GM12878 (cell line): ENCODE results near the gene CTNNA3. TPM values are rescaled to one million over a fixed set of nuclear protein-coding genes. Genes with fewer than 3 reads are reported as not detected.

Source experiments
- ATAC-seq: fragments of 200-7000 bp; cut with Tn5 transposase; 3 replicates; pipeline ENCODE4 v1.9.1; 2020; ENCODE audit warnings: mild to moderate bottlenecking, moderate library complexity
- BruUV-seq: library from RNA; stranded (reverse); fragments of 400-500 nt; replicated peaks from 2 replicates; lab custom pipeline; 2021; lab: Mats Ljungman, UMichigan
- CTCF ChIA-PET: fragments of 300-600 bp; sonication (Branson Sonifier 250); formaldehyde crosslinking; extraction: SDS; loops from one replicate; lab custom pipeline; 2021; ENCODE audit warnings: inconsistent platforms; lab: Yijun Ruan, JAX
- POLR2A ChIA-PET: fragments of 350-600 bp; formaldehyde crosslinking; extraction: SDS; loops from one replicate; lab custom pipeline; 2021; ENCODE audit warnings: inconsistent platforms; lab: Charles Lee
- RAD21 ChIA-PET: fragments of 300-600 bp; sonication (Branson Sonifier 250); formaldehyde crosslinking; loops from one replicate; lab custom pipeline; 2023; ENCODE audit warnings: antibody characterized with exemption; ENCODE audit not compliant: unreplicated experiment; lab: Charles Lee
- SMC1A ChIA-PET: fragments of 300-600 bp; sonication (Branson Sonifier 250); formaldehyde crosslinking; loops from one replicate; lab custom pipeline; 2023; ENCODE audit not compliant: unreplicated experiment, uncharacterized antibody; lab: Charles Lee
- DNase-seq: peaks from one replicate; pipeline ENCODE4 v3.0.0-alpha.2; 2011; ENCODE audit warnings: low read depth, low spot score
- FAIRE-seq: peaks from 3 replicates; lab custom pipeline; 2011; peaks lifted over from hg19 to GRCh38; lab: Jason Lieb, UNC
- H2AFZ ChIP-seq: 2 replicates; pipeline ENCODE4 v1.6.0; 2011; ENCODE audit warnings: low read depth, low read length, control low read depth; ENCODE audit not compliant: control insufficient read depth
- H3K27ac ChIP-seq: 2 replicates; pipeline ENCODE4 v1.5.1; 2011; ENCODE audit warnings: control low read depth; ENCODE audit not compliant: control insufficient read depth, insufficient read depth
- H3K27me3 ChIP-seq, 2 experiments: replicated peaks in 1 of 2; 2 replicates each; pipeline versions ENCODE4 v1.6.0 to v1.6.1; 2011; ENCODE audit warnings: low read length in 1 of 2; ENCODE audit not compliant: control insufficient read depth in 2 of 2, insufficient read depth in 2 of 2
- H3K36me3 ChIP-seq, 2 experiments: 2 replicates each; pipeline ENCODE4 v1.5.1; 2011; ENCODE audit warnings: low read length in 1 of 2; ENCODE audit not compliant: control insufficient read depth in 2 of 2, insufficient read depth in 2 of 2
- H3K4me1 ChIP-seq: 2 replicates; pipeline ENCODE4 v1.6.1; 2011; ENCODE audit warnings: mild to moderate bottlenecking, low read length, moderate library complexity, mixed read lengths; ENCODE audit not compliant: control insufficient read depth, insufficient read depth
- H3K4me2 ChIP-seq: 2 replicates; pipeline ENCODE4 v1.6.0; 2011; ENCODE audit warnings: control low read depth; ENCODE audit not compliant: control insufficient read depth, insufficient read depth
- H3K4me3 ChIP-seq: fragments of 200-600 bp; sonication (generic); 2 replicates; pipeline ENCODE4 v1.5.1; 2016
- H3K79me2 ChIP-seq: 2 replicates; pipeline ENCODE4 v1.6.0; 2011; ENCODE audit warnings: low read length; ENCODE audit not compliant: control insufficient read depth, insufficient read depth
- H3K9ac ChIP-seq: 2 replicates; pipeline ENCODE4 v1.8.0; 2011; ENCODE audit warnings: low read length, control low read depth, mixed read lengths; ENCODE audit not compliant: control insufficient read depth, insufficient read depth
- H3K9me3 ChIP-seq: replicated peaks from 3 replicates; pipeline ENCODE4 v1.5.1; 2011; ENCODE audit warnings: mild to moderate bottlenecking, low read length; ENCODE audit not compliant: control insufficient read depth, insufficient read depth
- H4K20me1 ChIP-seq: 2 replicates; pipeline ENCODE4 v1.6.0; 2011; ENCODE audit not compliant: control insufficient read depth, insufficient read depth
- CBX3 ChIP-seq: fragments of 200-600 bp; sonication (generic); IDR thresholded peaks from 2 replicates; pipeline ENCODE4 v1.6.1; 2016; ENCODE audit warnings: low read depth, borderline replicate concordance
- CHD2 ChIP-seq: IDR thresholded peaks from 2 replicates; pipeline ENCODE4 v1.6.1; 2011; ENCODE audit warnings: low read depth, low read length, improper control_type of control experiment, borderline replicate concordance
- EED ChIP-seq: sonication (generic); IDR thresholded peaks from 2 replicates; pipeline ENCODE4 v1.6.1; 2016; ENCODE audit warnings: antibody characterized with exemption, low read depth
- ETV6 ChIP-seq, 2 experiments: fragments of 450-650 bp in 1 of 2; IDR thresholded peaks in 1 of 2; conservative IDR thresholded peaks in 1 of 2; 2 replicates each; pipeline ENCODE4 v1.6.1; 2014; ENCODE audit warnings: antibody characterized with exemption in 1 of 2, borderline replicate concordance in 1 of 2, low read depth in 1 of 2, mild to moderate bottlenecking in 1 of 2, moderate library complexity in 1 of 2
- HDAC6 ChIP-seq: fragments of 200-600 bp; sonication (generic); IDR thresholded peaks from one replicate; pipeline ENCODE4 v1.8.0; 2017; ENCODE audit warnings: antibody characterized with exemption; ENCODE audit not compliant: unreplicated experiment
- MEF2B ChIP-seq: fragments of 450-650 bp; IDR thresholded peaks from 2 replicates; pipeline ENCODE4 v1.6.1; 2018; ENCODE audit warnings: mild to moderate bottlenecking, moderate library complexity; ENCODE audit not compliant: partially characterized antibody, poor library complexity, severe bottlenecking
- NRF1 ChIP-seq: conservative IDR thresholded peaks from 2 replicates; pipeline ENCODE4 v1.6.1; 2011; ENCODE audit warnings: mild to moderate bottlenecking, low read depth, low read length, improper control_type of control experiment
- TCF7 ChIP-seq: IDR thresholded peaks from 2 replicates; pipeline ENCODE4 v1.6.1; 2014; ENCODE audit warnings: antibody characterized with exemption, borderline replicate concordance
- WGBS: methylation state at CpG from one replicate; pipeline ENCODE4 v1.1.6; 2016; ENCODE audit warnings: low lambda C conversion rate; ENCODE audit not compliant: insufficient replicate concordance, insufficient coverage; ENCODE audit errors: missing lambda C conversion rate; 5-methylcytosine and 5-hydroxymethylcytosine counted together
- in situ Hi-C: fragments of 300-500 bp; cut with MboI; formaldehyde crosslinking; loops from 9 replicates; pipeline ENCODE4 v1.14.3; 2018; ENCODE audit warnings: mixed read lengths
- intact Hi-C: fragments of 100-400 bp; cut with micrococcal nuclease; formaldehyde crosslinking; loops from one replicate; pipeline ENCODE4 v1.14.2; 2022; ENCODE audit not compliant: unreplicated experiment
- polyA plus RNA-seq, 11 experiments: library from polyadenylated mRNA; depleted of rRNA in 4 of 11; unstranded in 6 of 11; stranded (reverse) in 5 of 11; fragments of >200 nt; fragmentation: Nextera tagmentation in 4 of 11; fragmentation: Illumina TruSeq in 1 of 11; extraction: Ambion mirVana in 4 of 11; extraction: Trizol in 1 of 11; gene quantifications; 1 replicate in 1 of 11; 2 replicates in 10 of 11; pipeline versions ENCODE4 v1.2.1 to v1.2.3, GENCODE V29; 2011 to 2016; ENCODE audit warnings: inconsistent platforms in 2 of 11, missing spikeins in 2 of 11, low read depth in 1 of 11
- total RNA-seq, 4 experiments: library from RNA; depleted of rRNA in 3 of 4; stranded (reverse); fragments of >200 nt in 3 of 4; fragmentation: Illumina TruSeq in 1 of 4; extraction: Trizol in 1 of 4; gene quantifications; 2 replicates each; pipeline versions ENCODE4 v1.2.1 to v1.2.3, GENCODE V29; 2013 to 2021
- TF ChIP-seq, protein P1 (sequence below): fragments of 450-650 bp; IDR thresholded peaks from 2 replicates; pipeline ENCODE4 v1.6.1; 2017; ENCODE audit warnings: mild to moderate bottlenecking

CTNNA3 gene
- total and polyA plus RNA-seq, 10 of the 15 experiments (the other 5 are each of a cell fraction or from before 2014, with no cell fraction given): under 0.01 to 4.5 (median 0.22) TPM; not detected in 2

DNA sequence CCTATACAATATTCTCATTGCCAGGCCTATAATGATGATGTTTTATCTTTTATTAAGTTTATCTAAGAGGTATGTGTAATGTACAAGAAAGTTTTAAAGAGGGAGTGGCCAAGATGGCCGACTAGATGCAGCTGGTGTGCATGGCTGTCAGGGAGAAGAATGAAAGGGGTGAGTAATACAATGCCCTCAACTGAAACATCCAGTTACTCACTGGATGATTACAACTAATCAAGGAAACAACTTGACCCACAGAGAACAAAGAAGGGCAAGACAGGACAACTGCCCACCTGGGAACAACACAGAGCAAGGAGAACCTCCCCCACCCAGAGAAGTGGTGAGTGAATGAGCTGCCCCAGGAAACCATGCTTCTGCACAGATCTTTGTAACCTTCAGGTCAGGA is 1650.1 kb downstream of the CTNNA3 start:
- in situ Hi-C loops (no loop called here), intact Hi-C loops (loop anchor here (5.0 kb wide), 1 partner anchor 876 kb away; no protein-coding TSS in a partner anchor)
- no peaks in the 10 kb centered on the region for H3K9me3 ChIP-seq
- 0% methylated on average over 1 of the region's 1 CpG for WGBS
- ChIA-PET CTCF (no interaction called here), SMC1A (interaction anchor here (1.6 kb wide), 1 partner anchor 12 kb away, joined by 4 read pairs; no protein-coding TSS in a partner anchor), RAD21 (no interaction called here), POLR2A (no interaction called here)
- H3K27ac ChIP-seq: no peak overlapping the region
- H3K27me3 ChIP-seq: no peaks in the 10 kb centered on the region
- no peak overlapping the region for H3K9ac ChIP-seq
- DNase-seq (no peak), ATAC-seq (no peak), FAIRE-seq (no peak)
- H3K79me2 ChIP-seq: no peaks in the 10 kb centered on the region
- no peaks in the 10 kb centered on the region for H3K4me1 ChIP-seq
- no TSS peak for BruUV-seq
- no peaks in the 10 kb centered on the region for H3K36me3 ChIP-seq
- H2AFZ ChIP-seq: no peak overlapping the region
- H3K4me2 ChIP-seq: no peak overlapping the region
- no peak overlapping the region for H3K4me3 ChIP-seq
- H4K20me1 ChIP-seq: no peaks in the 10 kb centered on the region
- TF ChIP-seq CHD2 (no peak), EED (no peak), CBX3 (no peak), ETV6 (conservative IDR thresholded peaks at IDR 0.05 in 1 of 2, IDR thresholded peaks at IDR 0.05 in 1 of 2; ENCODE audit: borderline replicate concordance in 1 of 2, low read depth in 1 of 2) (no peak), HDAC6 (no peak), NRF1 (no peak), MEF2B (no peak), TCF7 (no peak)
- TF ChIP-seq, protein P1, sequence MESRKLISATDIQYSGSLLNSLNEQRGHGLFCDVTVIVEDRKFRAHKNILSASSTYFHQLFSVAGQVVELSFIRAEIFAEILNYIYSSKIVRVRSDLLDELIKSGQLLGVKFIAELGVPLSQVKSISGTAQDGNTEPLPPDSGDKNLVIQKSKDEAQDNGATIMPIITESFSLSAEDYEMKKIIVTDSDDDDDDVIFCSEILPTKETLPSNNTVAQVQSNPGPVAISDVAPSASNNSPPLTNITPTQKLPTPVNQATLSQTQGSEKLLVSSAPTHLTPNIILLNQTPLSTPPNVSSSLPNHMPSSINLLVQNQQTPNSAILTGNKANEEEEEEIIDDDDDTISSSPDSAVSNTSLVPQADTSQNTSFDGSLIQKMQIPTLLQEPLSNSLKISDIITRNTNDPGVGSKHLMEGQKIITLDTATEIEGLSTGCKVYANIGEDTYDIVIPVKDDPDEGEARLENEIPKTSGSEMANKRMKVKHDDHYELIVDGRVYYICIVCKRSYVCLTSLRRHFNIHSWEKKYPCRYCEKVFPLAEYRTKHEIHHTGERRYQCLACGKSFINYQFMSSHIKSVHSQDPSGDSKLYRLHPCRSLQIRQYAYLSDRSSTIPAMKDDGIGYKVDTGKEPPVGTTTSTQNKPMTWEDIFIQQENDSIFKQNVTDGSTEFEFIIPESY: no peak
- TF ChIP-seq, all 136 proteins: peak for 0
